ENCODE data around the gene ZNF143. TPM values are rescaled to one million over a fixed set of nuclear protein-coding genes. Genes with fewer than 3 reads are reported as not detected.

Gene ZNF143
- total and polyA plus RNA-seq, 2 of the 13 experiments (the other 11 are each of a cell fraction or from before 2014, with no cell fraction given) = 22.4 to 35.6 TPM

DNA sequence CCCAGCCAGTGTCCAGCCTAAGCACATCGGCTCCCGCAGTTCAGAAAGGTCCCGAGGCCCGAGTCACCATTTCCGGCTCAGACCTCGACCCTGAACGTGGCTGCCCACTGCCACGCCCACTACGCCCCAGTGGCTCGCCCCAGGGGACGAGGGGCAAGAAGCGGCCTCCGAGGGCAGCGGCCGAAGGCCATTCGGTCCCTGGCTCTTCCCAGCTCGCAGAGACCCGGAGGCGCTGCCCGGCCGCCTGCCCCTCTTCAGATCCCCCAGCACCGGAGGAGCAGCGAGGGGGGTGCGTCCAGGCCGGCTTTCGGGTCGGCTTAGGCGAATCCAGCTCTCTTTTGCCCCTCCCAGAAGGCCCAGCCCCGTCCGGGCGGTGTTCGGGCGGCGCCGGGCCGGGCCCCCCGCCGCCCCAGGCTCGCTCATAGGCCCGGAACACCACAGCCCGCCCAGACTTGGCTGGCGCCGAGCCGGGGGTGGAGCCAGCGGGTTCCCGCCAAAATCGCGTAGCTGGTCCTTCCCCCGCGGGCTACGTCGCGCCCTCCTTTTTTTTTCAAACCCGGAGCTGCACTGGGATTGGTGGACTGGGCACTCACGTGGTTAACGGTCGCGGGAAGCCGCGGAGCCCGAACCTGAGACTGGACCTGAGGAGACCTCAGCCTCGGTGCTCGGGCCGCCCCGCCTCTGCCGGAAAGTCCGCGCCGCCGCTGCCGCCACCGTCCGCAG lies 112.4 kb downstream of the ZNF143 start, which contains the start of gene WEE1 (continued):
- TF ChIP-seq ZNF557 (CRISPR knock-in tag; IDR thresholded peaks at IDR 0.05) (peak; percentile 34; the same call in 1 of the 2 replicates), PRMT3 (CRISPR knock-in tag; IDR thresholded peaks at IDR 0.05; ENCODE audit: borderline replicate concordance, low read depth) (peak; percentile 94; the same call in 1 of the 2 replicates), STAT5B (CRISPR knock-in tag; IDR thresholded peaks at IDR 0.05) (no peak), ZNF549 (CRISPR knock-in tag; IDR thresholded peaks at IDR 0.05) (no peak), PAWR (CRISPR knock-in tag; IDR thresholded peaks at IDR 0.05; ENCODE audit: borderline replicate concordance) (0 out of 2 replicates have a peak, but pooled peaks have one; percentile 24), HOXD1 (CRISPR knock-in tag; IDR thresholded peaks at IDR 0.05) (0 out of 2 replicates have a peak, but pooled peaks have one; percentile 6), HNRNPLL (IDR thresholded peaks at IDR 0.05; ENCODE audit: low read depth, low read length, poor library complexity, severe bottlenecking) (peak; percentile 82), ZFP36L2 (CRISPR knock-in tag; IDR thresholded peaks at IDR 0.05) (no peak), HDAC1 (CRISPR knock-in tag; IDR thresholded peaks at IDR 0.05) (peak; percentile 94), KDM1A (CRISPR knock-in tag; IDR thresholded peaks at IDR 0.05) (no peak), TAF15 (IDR thresholded peaks at IDR 0.05; ENCODE audit: low read depth, low read length, poor library complexity, severe bottlenecking) (no peak), ZNF619 (CRISPR knock-in tag; IDR thresholded peaks at IDR 0.05) (peak; percentile 52; the same call in 1 of the 2 replicates), TAF1 (CRISPR knock-in tag; IDR thresholded peaks at IDR 0.05) (peak; percentile 86), ZNF816 (CRISPR knock-in tag; IDR thresholded peaks at IDR 0.05; ENCODE audit: borderline replicate concordance) (peak; percentile 93), RAD51 (IDR thresholded peaks at IDR 0.05; ENCODE audit: borderline replicate concordance) (peak; percentile 35; the same call in 1 of the 2 replicates)
- TF ChIP-seq, protein P1, sequence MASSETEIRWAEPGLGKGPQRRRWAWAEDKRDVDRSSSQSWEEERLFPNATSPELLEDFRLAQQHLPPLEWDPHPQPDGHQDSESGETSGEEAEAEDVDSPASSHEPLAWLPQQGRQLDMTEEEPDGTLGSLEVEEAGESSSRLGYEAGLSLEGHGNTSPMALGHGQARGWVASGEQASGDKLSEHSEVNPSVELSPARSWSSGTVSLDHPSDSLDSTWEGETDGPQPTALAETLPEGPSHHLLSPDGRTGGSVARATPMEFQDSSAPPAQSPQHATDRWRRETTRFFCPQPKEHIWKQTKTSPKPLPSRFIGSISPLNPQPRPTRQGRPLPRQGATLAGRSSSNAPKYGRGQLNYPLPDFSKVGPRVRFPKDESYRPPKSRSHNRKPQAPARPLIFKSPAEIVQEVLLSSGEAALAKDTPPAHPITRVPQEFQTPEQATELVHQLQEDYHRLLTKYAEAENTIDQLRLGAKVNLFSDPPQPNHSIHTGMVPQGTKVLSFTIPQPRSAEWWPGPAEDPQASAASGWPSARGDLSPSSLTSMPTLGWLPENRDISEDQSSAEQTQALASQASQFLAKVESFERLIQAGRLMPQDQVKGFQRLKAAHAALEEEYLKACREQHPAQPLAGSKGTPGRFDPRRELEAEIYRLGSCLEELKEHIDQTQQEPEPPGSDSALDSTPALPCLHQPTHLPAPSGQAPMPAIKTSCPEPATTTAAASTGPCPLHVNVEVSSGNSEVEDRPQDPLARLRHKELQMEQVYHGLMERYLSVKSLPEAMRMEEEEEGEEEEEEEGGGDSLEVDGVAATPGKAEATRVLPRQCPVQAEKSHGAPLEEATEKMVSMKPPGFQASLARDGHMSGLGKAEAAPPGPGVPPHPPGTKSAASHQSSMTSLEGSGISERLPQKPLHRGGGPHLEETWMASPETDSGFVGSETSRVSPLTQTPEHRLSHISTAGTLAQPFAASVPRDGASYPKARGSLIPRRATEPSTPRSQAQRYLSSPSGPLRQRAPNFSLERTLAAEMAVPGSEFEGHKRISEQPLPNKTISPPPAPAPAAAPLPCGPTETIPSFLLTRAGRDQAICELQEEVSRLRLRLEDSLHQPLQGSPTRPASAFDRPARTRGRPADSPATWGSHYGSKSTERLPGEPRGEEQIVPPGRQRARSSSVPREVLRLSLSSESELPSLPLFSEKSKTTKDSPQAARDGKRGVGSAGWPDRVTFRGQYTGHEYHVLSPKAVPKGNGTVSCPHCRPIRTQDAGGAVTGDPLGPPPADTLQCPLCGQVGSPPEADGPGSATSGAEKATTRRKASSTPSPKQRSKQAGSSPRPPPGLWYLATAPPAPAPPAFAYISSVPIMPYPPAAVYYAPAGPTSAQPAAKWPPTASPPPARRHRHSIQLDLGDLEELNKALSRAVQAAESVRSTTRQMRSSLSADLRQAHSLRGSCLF (CRISPR knock-in tag; IDR thresholded peaks at IDR 0.05; ENCODE audit: borderline replicate concordance) = no peak
- TF ChIP-seq, protein P2, sequence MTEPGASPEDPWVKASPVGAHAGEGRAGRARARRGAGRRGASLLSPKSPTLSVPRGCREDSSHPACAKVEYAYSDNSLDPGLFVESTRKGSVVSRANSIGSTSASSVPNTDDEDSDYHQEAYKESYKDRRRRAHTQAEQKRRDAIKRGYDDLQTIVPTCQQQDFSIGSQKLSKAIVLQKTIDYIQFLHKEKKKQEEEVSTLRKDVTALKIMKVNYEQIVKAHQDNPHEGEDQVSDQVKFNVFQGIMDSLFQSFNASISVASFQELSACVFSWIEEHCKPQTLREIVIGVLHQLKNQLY (CRISPR knock-in tag; IDR thresholded peaks at IDR 0.05) = 0 out of 2 replicates have a peak, but pooled peaks have one; percentile 53
- TF ChIP-seq, protein P3, sequence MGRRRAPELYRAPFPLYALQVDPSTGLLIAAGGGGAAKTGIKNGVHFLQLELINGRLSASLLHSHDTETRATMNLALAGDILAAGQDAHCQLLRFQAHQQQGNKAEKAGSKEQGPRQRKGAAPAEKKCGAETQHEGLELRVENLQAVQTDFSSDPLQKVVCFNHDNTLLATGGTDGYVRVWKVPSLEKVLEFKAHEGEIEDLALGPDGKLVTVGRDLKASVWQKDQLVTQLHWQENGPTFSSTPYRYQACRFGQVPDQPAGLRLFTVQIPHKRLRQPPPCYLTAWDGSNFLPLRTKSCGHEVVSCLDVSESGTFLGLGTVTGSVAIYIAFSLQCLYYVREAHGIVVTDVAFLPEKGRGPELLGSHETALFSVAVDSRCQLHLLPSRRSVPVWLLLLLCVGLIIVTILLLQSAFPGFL (CRISPR knock-in tag; IDR thresholded peaks at IDR 0.05) = no peak
